NCI-H146 treated with DMSO at 0.1 percent for 48 hours (cell line): ENCODE measurements around the gene TRIM37.
"Not testable (repeated sequence)": the region's sequence is repeated elsewhere in the genome, so short reads cannot be mapped to it uniquely, and the experiment has no call there.

Experiments
- DNase-seq: peaks from one replicate; lab custom pipeline; 2025; ENCODE audit not compliant: unreplicated experiment; lab: John Stamatoyannopoulos, UW

The TRIM37 gene

GRCh38 chr17:58997756-58998553 lies 108.7 kb downstream of the TRIM37 start:
- DNase-seq: no peak

- DNase-seq: no peak
These were observed 109.7 kb downstream of the TRIM37 start for GRCh38 chr17:58996968-58997367.

- DNase-seq: no peak
These were observed 111.3 kb downstream of the TRIM37 start for GRCh38 chr17:58995247-58995940.

GRCh38 chr17:58993311-58993710 lies 113.4 kb downstream of the TRIM37 start:
- no peak for DNase-seq

GRCh38 chr17:58991718-58992331 lies 114.9 kb downstream of the TRIM37 start:
- no peak for DNase-seq

GRCh38 chr17:58989629-58990028 lies 117.1 kb downstream of the TRIM37 start:
- DNase-seq: no peak

- DNase-seq: no peak
These were observed 120.7 kb downstream of the TRIM37 start for GRCh38 chr17:58985971-58986370.

GRCh38 chr17:58985367-58985766 lies 121.3 kb downstream of the TRIM37 start:
- DNase-seq: no peak

- DNase-seq: no peak
These were observed 124.1 kb downstream of the TRIM37 start for GRCh38 chr17:58982626-58983025.

GRCh38 chr17:58980706-58981481 lies 125.8 kb downstream of the TRIM37 start:
- no peak for DNase-seq

- no peak for DNase-seq
These were observed 130.1 kb downstream of the TRIM37 start for GRCh38 chr17:58976541-58976940.

GRCh38 chr17:58974354-58974753 lies 132.3 kb downstream of the TRIM37 start:
- DNase-seq: no peak

- DNase-seq: no peak
These were observed 135.8 kb downstream of the TRIM37 start for GRCh38 chr17:58970609-58971450.

- DNase-seq: no peak
These were observed 137.1 kb downstream of the TRIM37 start for GRCh38 chr17:58969612-58970011.

GRCh38 chr17:58969156-58969555 lies 137.5 kb downstream of the TRIM37 start:
- DNase-seq: no peak

- no peak for DNase-seq
These were observed 138.1 kb downstream of the TRIM37 start for GRCh38 chr17:58968426-58969061.

GRCh38 chr17:58966208-58966607 lies 140.5 kb downstream of the TRIM37 start:
- DNase-seq: no peak

- DNase-seq: no peak
These were observed 141.5 kb downstream of the TRIM37 start for GRCh38 chr17:58965221-58965620.

GRCh38 chr17:58960068-58960467 lies 146.6 kb downstream of the TRIM37 start:
- DNase-seq: no peak

GRCh38 chr17:58957725-58958073 lies 149.0 kb downstream of the TRIM37 start:
- DNase-seq: not testable (repeated sequence)
